ENCODE results near the gene LSP1. TPM values are rescaled to one million over a fixed set of nuclear protein-coding genes. Genes with fewer than 3 reads are reported as not detected.
A peak's percentile ranks its signal among the peaks of the same experiment; 100 is the strongest.

The LSP1 gene
- total RNA-seq, 2 experiments from 2014 or later, result 228 to 232 TPM

DNA sequence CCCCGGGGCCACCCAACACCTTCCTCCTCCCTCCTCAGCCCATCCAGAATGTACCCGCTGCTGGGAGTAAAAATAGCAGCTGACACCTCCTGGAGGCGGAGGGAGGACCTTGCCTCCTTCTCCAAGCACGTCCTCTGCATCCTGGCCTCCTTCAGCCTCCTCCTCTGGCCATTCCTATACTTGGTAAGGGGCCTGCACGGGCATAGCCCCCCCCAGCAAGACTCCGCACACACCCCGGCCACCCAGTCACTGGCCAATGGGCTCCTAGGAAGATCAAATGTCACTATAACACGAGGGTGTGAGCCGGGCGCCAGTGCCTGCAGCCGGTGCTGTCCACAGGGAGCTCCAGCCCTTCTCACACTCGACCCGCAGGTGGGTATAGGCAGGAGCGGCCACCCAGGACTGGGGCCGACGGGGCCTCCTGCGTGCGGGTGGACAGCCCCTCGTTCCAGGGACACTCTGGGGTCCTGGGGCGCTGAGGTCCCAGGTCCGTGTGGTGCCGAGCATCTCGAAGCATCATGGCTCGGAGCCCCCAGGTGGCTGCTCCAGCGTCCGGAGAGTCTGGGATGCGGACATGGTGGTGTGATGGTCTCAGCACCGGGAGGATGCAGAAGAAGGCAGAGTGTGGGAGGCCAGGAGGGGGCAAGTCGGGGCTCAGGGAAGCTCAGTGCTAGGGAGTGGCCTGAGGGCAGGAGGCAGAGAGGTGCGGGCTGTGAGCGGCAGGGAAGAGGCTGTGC lies 66.7 kb downstream of the LSP1 start, which contains the start of gene TNNT3:
Gene TNNT3, plus strand, starts transcription at position 313 of the 737 bp plus-strand sequence. CDS start 3,172 bp downstream, outside the sequence.
- Histone ChIP-seq H3K27me3 (ENCODE audit: control insufficient read depth in 1 of 2, insufficient read depth in 2 of 2, low read length in 2 of 2) (no peaks in the 10 kb centered on the region), H3K9me3 (ENCODE audit: control insufficient read depth in 1 of 2, insufficient read depth in 1 of 2, low read length in 2 of 2) (no peaks in the 10 kb centered on the region), H3K27ac (ENCODE audit: low read depth in 1 of 2, low read length in 2 of 2) (no peak within 1 kb of the TSS), H3K4me3 (ENCODE audit: low read length) (no peak within 1 kb of the TSS), H3K36me3 (ENCODE audit: insufficient read depth, low read length) (no peaks in the 10 kb centered on the region), H3K4me1 (ENCODE audit: insufficient read depth, low read length) (peaks cover 32% of the 10 kb centered on the region)
- ATAC-seq (ENCODE audit: poor library complexity), result no peak
- POLR2A ChIA-PET, result interaction anchor here (2.2 to 3.2 kb wide), 2 partner anchors 28 to 37 kb away, joined by 4 to 9 read pairs; partner anchors contain the start of gene PRR33
- no peaks in the 10 kb centered on the region for H3K36me3 Mint-ChIP-seq (ENCODE audit: low read depth)
- CTCF ChIA-PET, result no interaction called here
- no peak within 1 kb of the TSS for H3K4me3 Mint-ChIP-seq
- peaks cover 12% of the 10 kb centered on the region for H3K27me3 Mint-ChIP-seq
- H3K9me3 Mint-ChIP-seq, result no peaks in the 10 kb centered on the region
- H3K27ac Mint-ChIP-seq, result no peak within 1 kb of the TSS
- TF ChIP-seq, protein P1, sequence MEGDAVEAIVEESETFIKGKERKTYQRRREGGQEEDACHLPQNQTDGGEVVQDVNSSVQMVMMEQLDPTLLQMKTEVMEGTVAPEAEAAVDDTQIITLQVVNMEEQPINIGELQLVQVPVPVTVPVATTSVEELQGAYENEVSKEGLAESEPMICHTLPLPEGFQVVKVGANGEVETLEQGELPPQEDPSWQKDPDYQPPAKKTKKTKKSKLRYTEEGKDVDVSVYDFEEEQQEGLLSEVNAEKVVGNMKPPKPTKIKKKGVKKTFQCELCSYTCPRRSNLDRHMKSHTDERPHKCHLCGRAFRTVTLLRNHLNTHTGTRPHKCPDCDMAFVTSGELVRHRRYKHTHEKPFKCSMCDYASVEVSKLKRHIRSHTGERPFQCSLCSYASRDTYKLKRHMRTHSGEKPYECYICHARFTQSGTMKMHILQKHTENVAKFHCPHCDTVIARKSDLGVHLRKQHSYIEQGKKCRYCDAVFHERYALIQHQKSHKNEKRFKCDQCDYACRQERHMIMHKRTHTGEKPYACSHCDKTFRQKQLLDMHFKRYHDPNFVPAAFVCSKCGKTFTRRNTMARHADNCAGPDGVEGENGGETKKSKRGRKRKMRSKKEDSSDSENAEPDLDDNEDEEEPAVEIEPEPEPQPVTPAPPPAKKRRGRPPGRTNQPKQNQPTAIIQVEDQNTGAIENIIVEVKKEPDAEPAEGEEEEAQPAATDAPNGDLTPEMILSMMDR (IDR thresholded peaks at IDR 0.05), result no peak
- H3K4me1 Mint-ChIP-seq (ENCODE audit: low read depth), result peaks cover 18% of the 10 kb centered on the region
- peak in 1 of 14 experiments; percentile 27 for DNase-seq
- intact Hi-C loops (cut with DNase I, micrococcal nuclease), result loop anchor here in 1 of 2 experiments (2.0 to 5.0 kb wide), 2 partner anchors 37 to 83 kb away; no protein-coding TSS in a partner anchor

DNA sequence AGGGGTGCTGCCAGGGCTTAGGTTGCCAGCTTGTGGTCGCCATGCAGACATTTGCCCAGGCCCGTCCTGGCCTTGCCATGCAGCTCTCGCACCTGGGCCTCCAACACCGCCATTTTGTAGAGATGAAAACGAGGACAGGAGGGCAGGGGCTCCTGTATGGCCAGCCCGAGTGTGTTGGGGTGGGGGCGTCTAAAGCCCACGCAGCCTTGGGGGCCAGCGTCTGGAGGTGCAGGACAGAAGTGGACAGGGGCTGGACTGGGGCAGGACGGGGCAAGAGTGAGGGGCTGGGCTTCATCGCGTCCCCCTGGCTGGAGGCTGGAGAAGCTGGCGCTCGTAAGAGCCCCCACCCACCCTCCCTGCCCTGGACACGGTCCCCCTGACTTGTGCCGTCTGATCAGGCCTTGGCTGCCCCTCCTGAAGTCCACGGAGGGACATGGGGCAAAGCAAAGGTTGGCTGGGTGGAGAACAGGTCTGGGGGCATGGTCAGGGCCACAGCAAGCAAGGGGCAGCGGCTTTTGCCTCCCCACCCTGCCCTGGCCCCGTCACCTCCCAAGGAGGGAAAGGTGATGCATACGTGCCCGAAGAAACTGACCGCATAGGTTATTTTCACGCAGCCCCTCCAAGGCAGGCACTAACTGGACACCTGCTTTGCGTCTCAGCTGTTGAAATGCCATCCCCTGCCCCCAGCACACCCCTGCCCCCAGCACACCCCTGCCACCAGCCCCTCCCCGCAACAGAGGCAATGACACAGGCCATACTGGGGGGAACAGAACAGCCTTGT lies 67.4 kb downstream of the LSP1 start:
- Mint-ChIP-seq H3K27me3 (peaks cover 6% of the 10 kb centered on the region), H3K9me3 (no peaks in the 10 kb centered on the region), H3K36me3 (ENCODE audit: low read depth) (no peaks in the 10 kb centered on the region), H3K4me1 (ENCODE audit: low read depth) (peaks cover 12% of the 10 kb centered on the region), H3K27ac (no peak overlapping the region), H3K4me3 (no peak overlapping the region)
- peak in 1 of 14 experiments; percentile 11 for DNase-seq
- TF ChIP-seq, protein P1 (IDR thresholded peaks at IDR 0.05), result no peak
- POLR2A ChIA-PET, result interaction anchor here (2.2 to 3.2 kb wide), 2 partner anchors 29 to 38 kb away, joined by 4 to 9 read pairs; partner anchors contain the start of gene PRR33
- no peaks in the 10 kb centered on the region for H3K9me3 ChIP-seq (ENCODE audit: control insufficient read depth in 1 of 2, insufficient read depth in 1 of 2, low read length in 2 of 2)
- H3K36me3 ChIP-seq (ENCODE audit: insufficient read depth, low read length), result no peaks in the 10 kb centered on the region
- H3K4me3 ChIP-seq (ENCODE audit: low read length), result no peak overlapping the region
- H3K4me1 ChIP-seq (ENCODE audit: insufficient read depth, low read length), result peaks cover 32% of the 10 kb centered on the region
- no peak overlapping the region for H3K27ac ChIP-seq (ENCODE audit: low read depth in 1 of 2, low read length in 2 of 2)
- CTCF ChIA-PET, result no interaction called here
- H3K27me3 ChIP-seq (ENCODE audit: control insufficient read depth in 1 of 2, insufficient read depth in 2 of 2, low read length in 2 of 2), result no peaks in the 10 kb centered on the region
- no peak for ATAC-seq (ENCODE audit: poor library complexity)
- intact Hi-C loops (cut with DNase I, micrococcal nuclease), result no loop called here

DNA sequence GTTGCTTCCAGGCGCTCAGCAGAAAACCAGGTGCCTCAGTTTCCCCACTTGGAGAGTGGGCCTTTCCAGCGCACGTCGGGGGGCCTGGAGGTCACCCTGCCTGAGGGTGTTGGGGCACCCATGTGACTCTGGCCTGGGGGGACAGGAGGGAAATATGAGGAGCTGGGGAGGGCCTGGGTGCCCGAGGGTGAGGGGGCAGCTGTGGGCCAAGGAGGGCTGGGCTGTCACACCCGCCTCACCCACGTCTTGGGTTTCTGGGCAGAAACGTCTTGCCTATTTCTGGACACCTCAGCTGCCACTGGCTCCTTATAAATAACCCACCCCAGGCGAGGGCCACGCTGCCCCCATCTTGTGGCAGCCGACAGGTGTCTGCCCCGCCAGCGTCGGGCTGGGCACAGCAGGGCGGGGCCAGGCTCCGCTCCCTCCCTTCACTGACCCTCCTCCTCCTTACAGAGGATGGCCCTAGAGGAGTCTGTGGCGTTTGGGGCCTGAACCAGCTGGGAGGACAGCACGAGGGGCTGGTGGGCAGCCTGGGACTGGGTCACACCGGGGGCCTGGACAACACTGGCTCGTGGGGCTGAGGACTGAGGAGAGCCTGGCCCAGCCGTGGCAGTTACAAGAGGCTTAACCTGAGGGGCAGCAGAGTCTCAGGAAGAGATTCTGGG lies 68.2 kb downstream of the LSP1 start:
- peak in 1 of 14 experiments; percentile 23 for DNase-seq
- no peaks in the 10 kb centered on the region for H3K9me3 ChIP-seq (ENCODE audit: control insufficient read depth in 1 of 2, insufficient read depth in 1 of 2, low read length in 2 of 2)
- peaks cover 8% of the 10 kb centered on the region for H3K4me1 Mint-ChIP-seq (ENCODE audit: low read depth)
- CTCF ChIA-PET, result interaction anchor here (0.9 kb wide), 1 partner anchor 39 kb away, joined by 4 read pairs; no protein-coding TSS in a partner anchor
- H3K4me1 ChIP-seq (ENCODE audit: insufficient read depth, low read length), result peaks cover 31% of the 10 kb centered on the region
- no peaks in the 10 kb centered on the region for H3K36me3 ChIP-seq (ENCODE audit: insufficient read depth, low read length)
- no peak overlapping the region for H3K27ac Mint-ChIP-seq
- POLR2A ChIA-PET, result interaction anchor here (1.9 to 3.2 kb wide), 2 partner anchors 30 to 70 kb away, joined by 8 to 9 read pairs; partner anchors contain the start of gene PRR33
- H3K4me3 ChIP-seq (ENCODE audit: low read length), result no peak overlapping the region
- H3K4me3 Mint-ChIP-seq, result no peak overlapping the region
- no peaks in the 10 kb centered on the region for H3K27me3 ChIP-seq (ENCODE audit: control insufficient read depth in 1 of 2, insufficient read depth in 2 of 2, low read length in 2 of 2)
- intact Hi-C loops (cut with DNase I, micrococcal nuclease), result no loop called here
- no peaks in the 10 kb centered on the region for H3K9me3 Mint-ChIP-seq
- H3K27me3 Mint-ChIP-seq, result peaks cover 6% of the 10 kb centered on the region
- TF ChIP-seq, protein P1 (IDR thresholded peaks at IDR 0.05), result no peak
- H3K27ac ChIP-seq (ENCODE audit: low read depth in 1 of 2, low read length in 2 of 2), result no peak overlapping the region
- no peak for ATAC-seq (ENCODE audit: poor library complexity)
- H3K36me3 Mint-ChIP-seq (ENCODE audit: low read depth), result no peaks in the 10 kb centered on the region
